Stomach (tissue), 4 donors: ENCODE results near the gene RER1.

Experiments
- CTCF ChIP-seq, 7 experiments: fragments of 450-650 bp in 4 of 7; fragments of 200-600 bp in 3 of 7; sonication (generic) in 3 of 7; IDR thresholded peaks; one replicate each; pipeline ENCODE4 v1.5.1; 2016 to 2019; ENCODE audit warnings: antibody characterized with exemption in 7 of 7, control low read depth in 2 of 7, mild to moderate bottlenecking in 1 of 7
- EP300 ChIP-seq: sonication (generic); formaldehyde crosslinking; IDR thresholded peaks from one replicate; pipeline ENCODE4 v1.6.1; 2017; ENCODE audit warnings: antibody characterized with exemption
- POLR2A ChIP-seq, 4 donors: fragments of 450-650 bp; IDR thresholded peaks; one replicate each; pipeline ENCODE4 v1.6.1; 2016; ENCODE audit warnings: antibody characterized with exemption in 4 of 4, control low read depth in 2 of 4, mild to moderate bottlenecking in 1 of 4, moderate library complexity in 1 of 4
- POLR2AphosphoS5 ChIP-seq, 3 donors: sonication (generic); formaldehyde crosslinking; IDR thresholded peaks; one replicate each; pipeline ENCODE4 v1.6.1; 2016; ENCODE audit warnings: antibody characterized with exemption in 3 of 3

- TF ChIP-seq CTCF (IDR thresholded peaks at IDR 0.05) (no peak), EP300 (no peak), POLR2A (IDR thresholded peaks at IDR 0.05) (no peak), POLR2AphosphoS5 (IDR thresholded peaks at IDR 0.05) (no peak)
Measured at GRCh38 chr1:2402420-2402819, 10.8 kb downstream of the RER1 start.
